SK-N-SH (cell line): Measurements from ENCODE around the gene RPL11. TPM values are rescaled to one million over a fixed set of nuclear protein-coding genes. Genes with fewer than 3 reads are reported as not detected.

Experiments
- CTCF ChIA-PET: fragments of 300-600, 350-600 bp; formaldehyde crosslinking; extraction: SDS; loops from one replicate; lab custom pipeline; 2021; lab: Yijun Ruan, JAX
- POLR2A ChIA-PET: fragments of 350-600 bp; sonication (Branson Sonifier 250); formaldehyde crosslinking; extraction: SDS; loops from one replicate; lab custom pipeline; 2020; ENCODE audit warnings: antibody characterized with exemption, inconsistent platforms; lab: Yijun Ruan, JAX
- DNase-seq: peaks from one replicate; pipeline ENCODE4 v3.0.0; 2012
- H2AFZ ChIP-seq: fragments of 200-600 bp; sonication (generic); 2 replicates; pipeline ENCODE4 v1.8.1; 2016; ENCODE audit warnings: antibody characterized with exemption, mild to moderate bottlenecking, low read depth
- H3F3A ChIP-seq: fragments of 200-600 bp; sonication (generic); replicated peaks from 2 replicates; pipeline ENCODE3; 2016; ENCODE audit warnings: antibody characterized with exemption, mild to moderate bottlenecking; ENCODE audit not compliant: insufficient read depth
- H3K27ac ChIP-seq, 2 experiments: fragments of 200-500 bp in 1 of 2; fragments of 200-600 bp in 1 of 2; sonication (Bioruptor generic) in 1 of 2; sonication (generic), shearing (Covaris generic) in 1 of 2; 2 replicates each; pipeline versions ENCODE4 v1.5.1 to v1.6.1; 2014 to 2016; ENCODE audit warnings: low read depth in 2 of 2, inconsistent platforms in 1 of 2, low read length in 1 of 2, mild to moderate bottlenecking in 1 of 2, mixed read lengths in 1 of 2
- H3K27me3 ChIP-seq: fragments of 200-600 bp; sonication (generic), shearing (Covaris generic); 2 replicates; pipeline ENCODE4 v1.6.1; 2016; ENCODE audit warnings: mixed run types; ENCODE audit not compliant: insufficient read depth
- H3K36me3 ChIP-seq, 2 experiments: fragments of 200-500 bp in 1 of 2; fragments of 200-600 bp in 1 of 2; sonication (Bioruptor generic) in 1 of 2; sonication (generic) in 1 of 2; replicated peaks in 1 of 2; 2 replicates each; pipeline versions ENCODE3 to v1.5.1; 2014 to 2016; ENCODE audit warnings: low read length in 1 of 2, mild to moderate bottlenecking in 1 of 2; ENCODE audit not compliant: insufficient read depth in 2 of 2, control insufficient read depth in 1 of 2
- H3K4me1 ChIP-seq, 2 experiments: fragments of 200-500 bp in 1 of 2; fragments of 200-600 bp in 1 of 2; sonication (Bioruptor generic) in 1 of 2; sonication (generic), shearing (Covaris generic) in 1 of 2; 2 replicates each; pipeline versions ENCODE4 v1.5.1 to v1.6.1; 2014 to 2016; ENCODE audit warnings: low read depth in 1 of 2, low read length in 1 of 2, mixed run types in 1 of 2; ENCODE audit not compliant: insufficient read depth in 2 of 2, control insufficient read depth in 1 of 2
- H3K4me2 ChIP-seq: fragments of 200-600 bp; sonication (generic), shearing (Covaris generic); 2 replicates; pipeline ENCODE4 v1.6.1; 2017; ENCODE audit warnings: mixed run types
- H3K4me3 ChIP-seq, 2 experiments: fragments of 200-500 bp in 1 of 2; fragments of 200-600 bp in 1 of 2; sonication (Bioruptor generic) in 1 of 2; sonication (generic), shearing (Covaris generic) in 1 of 2; 2 replicates each; pipeline versions ENCODE4 v1.5.1 to v1.8.1; 2014 to 2016; ENCODE audit warnings: low read depth in 2 of 2, inconsistent platforms in 1 of 2, low read length in 1 of 2, mild to moderate bottlenecking in 1 of 2, mixed read lengths in 1 of 2, moderate library complexity in 1 of 2
- H3K79me2 ChIP-seq: fragments of 200-600 bp; sonication (generic); 2 replicates; pipeline ENCODE4 v1.8.1; 2017; ENCODE audit warnings: mild to moderate bottlenecking; ENCODE audit not compliant: insufficient read depth
- H3K9ac ChIP-seq: fragments of 200-600 bp; sonication (generic); 2 replicates; pipeline ENCODE4 v1.6.1; 2017; ENCODE audit warnings: mixed run types
- H3K9me2 ChIP-seq: fragments of 200-600 bp; sonication (generic); 2 replicates; pipeline ENCODE4 v1.6.1; 2017; ENCODE audit warnings: mixed run types
- H3K9me3 ChIP-seq: fragments of 200-600 bp; sonication (generic); 2 replicates; pipeline ENCODE4 v1.6.1; 2017; ENCODE audit warnings: mixed run types, mild to moderate bottlenecking, moderate library complexity
- H4K20me1 ChIP-seq: fragments of 200-600 bp; sonication (generic); 2 replicates; pipeline ENCODE4 v1.6.1; 2017; ENCODE audit warnings: mild to moderate bottlenecking, mixed run types; ENCODE audit not compliant: insufficient read depth
- CTCF ChIP-seq: fragments of 200-600 bp; sonication (generic); IDR thresholded peaks from 2 replicates; pipeline ENCODE4 v1.6.1; 2017; ENCODE audit warnings: antibody characterized with exemption, mild to moderate bottlenecking, moderate library complexity
- EZH2phosphoT487 ChIP-seq: fragments of 200-600 bp; sonication (generic); IDR thresholded peaks from 2 replicates; pipeline ENCODE4 v1.6.1; 2017; ENCODE audit warnings: low read depth, mixed run types, mild to moderate bottlenecking, antibody characterized with exemption, moderate library complexity, borderline replicate concordance
- FOSL2 ChIP-seq: IDR thresholded peaks from 2 replicates; pipeline ENCODE4 v1.4.0; 2012; ENCODE audit warnings: low read depth, mild to moderate bottlenecking, moderate library complexity, borderline replicate concordance
- FOXM1 ChIP-seq: IDR thresholded peaks from 2 replicates; pipeline ENCODE4 v1.4.0; 2012; ENCODE audit warnings: low read depth, mild to moderate bottlenecking
- GABPA ChIP-seq: IDR thresholded peaks from 2 replicates; pipeline ENCODE4 v1.4.0; 2012; ENCODE audit warnings: low read depth, mild to moderate bottlenecking
- IRF3 ChIP-seq: fragments of 150-350 bp; IDR thresholded peaks from 2 replicates; pipeline ENCODE4 v1.6.1; 2016; ENCODE audit warnings: mild to moderate bottlenecking, low read depth, low read length
- JUND ChIP-seq: IDR thresholded peaks from 2 replicates; pipeline ENCODE4 v1.4.0; 2012
- MEF2A ChIP-seq: IDR thresholded peaks from 2 replicates; pipeline ENCODE4 v1.4.0; 2012; ENCODE audit warnings: low read depth, borderline replicate concordance
- NRF1 ChIP-seq: IDR thresholded peaks from 2 replicates; pipeline ENCODE4 v1.6.1; 2012; ENCODE audit warnings: low read depth, mild to moderate bottlenecking, low read length
- RFX5 ChIP-seq: IDR thresholded peaks from 2 replicates; pipeline ENCODE4 v1.6.1; 2012; ENCODE audit warnings: mild to moderate bottlenecking, improper control_type of control experiment, low read length
- RXRA ChIP-seq: IDR thresholded peaks from 2 replicates; pipeline ENCODE4 v1.4.0; 2012; ENCODE audit warnings: low read depth, mild to moderate bottlenecking, borderline replicate concordance
- SMC3 ChIP-seq: IDR thresholded peaks from 2 replicates; pipeline ENCODE4 v1.6.1; 2012; ENCODE audit warnings: low read depth, low read length, improper control_type of control experiment
- TAF1 ChIP-seq: IDR thresholded peaks from 2 replicates; pipeline ENCODE4 v1.6.1; 2012; ENCODE audit warnings: low read depth, mild to moderate bottlenecking, low read length, moderate library complexity, borderline replicate concordance
- TEAD4 ChIP-seq: IDR thresholded peaks from 2 replicates; pipeline ENCODE4 v1.4.0; 2012; ENCODE audit warnings: mild to moderate bottlenecking, borderline replicate concordance; ENCODE audit not compliant: insufficient read depth
- USF2 ChIP-seq: fragments of 150-350 bp; IDR thresholded peaks from 2 replicates; pipeline ENCODE4 v1.6.1; 2017; ENCODE audit warnings: antibody characterized with exemption, low read length, low read depth, borderline replicate concordance
- YY1 ChIP-seq: IDR thresholded peaks from 2 replicates; pipeline ENCODE4 v1.4.0; 2012; ENCODE audit warnings: low read depth, mild to moderate bottlenecking
- WGBS: methylation state at CpG from one replicate; pipeline ENCODE4 v1.1.6; 2017; ENCODE audit warnings: low lambda C conversion rate; 5-methylcytosine and 5-hydroxymethylcytosine counted together
- polyA plus RNA-seq, 3 experiments: library from polyadenylated mRNA; depleted of rRNA; stranded (reverse); fragments of >200 nt; gene quantifications; 2 replicates each; pipeline ENCODE4 v1.2.3, GENCODE V29; 2012
- TF ChIP-seq, protein P1 (sequence below): IDR thresholded peaks from 2 replicates; pipeline ENCODE4 v1.4.0; 2012; ENCODE audit warnings: low read depth

Gene RPL11
- polyA plus RNA-seq, 1 of the 3 experiments (the other 2 are of a cell fraction) = 2,255 TPM

DNA sequence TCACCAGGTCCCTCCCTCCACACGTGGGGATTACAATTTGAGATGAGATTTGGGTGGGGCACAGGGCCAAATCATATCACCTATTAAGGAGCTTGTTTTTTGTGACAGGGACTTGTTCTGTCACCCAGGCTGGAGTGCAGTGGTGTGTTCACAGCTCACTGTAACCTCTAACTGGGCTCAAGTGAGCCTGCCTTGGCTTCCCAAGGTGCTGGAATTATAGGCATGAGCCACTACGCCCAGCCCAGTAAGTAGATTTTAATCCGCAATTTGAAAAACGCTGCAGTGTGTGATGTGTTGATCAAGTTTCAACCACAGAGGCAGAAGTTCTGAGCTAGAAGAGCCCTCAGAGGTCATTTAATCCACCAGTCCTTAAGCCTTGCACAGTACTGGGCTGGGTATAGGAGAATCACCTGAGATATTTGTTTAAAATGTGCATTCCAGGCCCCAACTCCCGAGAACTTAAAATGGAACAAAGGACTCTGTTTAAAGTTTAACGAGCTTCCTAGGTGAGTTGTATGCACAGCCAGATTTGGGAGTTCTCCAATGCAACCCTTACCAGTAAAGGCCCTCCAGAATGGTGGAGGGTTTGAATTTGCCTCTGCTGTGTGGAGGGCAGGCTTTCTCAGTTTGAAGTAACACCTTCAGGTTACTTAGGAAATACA, 13.4 kb downstream of the RPL11 start:
- 82% methylated on average over 6 of the region's 6 CpGs for WGBS
- peaks cover 44% of the 10 kb centered on the region for H4K20me1 ChIP-seq
- no peak overlapping the region for H3K4me3 ChIP-seq
- H3K9me2 ChIP-seq = no peaks in the 10 kb centered on the region
- TF ChIP-seq YY1 (no peak), JUND (no peak), FOSL2 (no peak), RXRA (no peak), FOXM1 (no peak), RFX5 (no peak), MEF2A (no peak), TAF1 (no peak), NRF1 (no peak), CTCF (no peak), GABPA (no peak), TEAD4 (no peak), USF2 (no peak), EZH2phosphoT487 (no peak), IRF3 (no peak), SMC3 (no peak)
- TF ChIP-seq, protein P1, sequence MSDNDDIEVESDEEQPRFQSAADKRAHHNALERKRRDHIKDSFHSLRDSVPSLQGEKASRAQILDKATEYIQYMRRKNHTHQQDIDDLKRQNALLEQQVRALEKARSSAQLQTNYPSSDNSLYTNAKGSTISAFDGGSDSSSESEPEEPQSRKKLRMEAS = no peak
- no peaks in the 10 kb centered on the region for H3K27me3 ChIP-seq
- ChIA-PET CTCF (interaction anchor here (0.6 to 1.4 kb wide), 3 partner anchors 17 to 67 kb away, joined by 3 to 4 read pairs (median 3); partner anchors contain the start of gene ELOA), POLR2A (interaction anchor here (1.2 kb wide), 1 partner anchor 13 kb away, joined by 6 read pairs; the partner anchor contains the start of gene RPL11)
- no peak for DNase-seq
- peaks cover 22% of the 10 kb centered on the region for H3F3A ChIP-seq
- peaks cover 41 to 50% of the 10 kb centered on the region in 2 experiments for H3K36me3 ChIP-seq
- H3K4me1 ChIP-seq = no peaks in the 10 kb centered on the region
- no peak overlapping the region for H3K4me2 ChIP-seq
- no peaks in the 10 kb centered on the region for H3K9me3 ChIP-seq
- H3K9ac ChIP-seq = no peak overlapping the region
- H3K79me2 ChIP-seq = peaks cover 78% of the 10 kb centered on the region
- H2AFZ ChIP-seq = no peak overlapping the region
- no peak overlapping the region for H3K27ac ChIP-seq
